Measurements from ENCODE around the gene KIF5C.

The KIF5C gene

GRCh38 chr2:148998165-148998830, 123.3 kb downstream of the KIF5C start:
- DNase-seq = no peak

GRCh38 chr2:148998831-148999200, 123.8 kb downstream of the KIF5C start:
- DNase-seq = no peak

GRCh38 chr2:148999451-148999921, 124.5 kb downstream of the KIF5C start:
- no peak for DNase-seq

GRCh38 chr2:149000158-149000938, 125.3 kb downstream of the KIF5C start:
- no peak for DNase-seq

- no peak for DNase-seq
These were observed 126.5 kb downstream of the KIF5C start for GRCh38 chr2:149001496-149001895.

- DNase-seq = no peak
These were observed 127.4 kb downstream of the KIF5C start for GRCh38 chr2:149002378-149002890.

GRCh38 chr2:149002891-149003740, 128.1 kb downstream of the KIF5C start:
- DNase-seq = no peak

- DNase-seq = no peak
These were observed 129.8 kb downstream of the KIF5C start for GRCh38 chr2:149004836-149005235.

- DNase-seq = no peak
These were observed 130.5 kb downstream of the KIF5C start for GRCh38 chr2:149005471-149006077.

- DNase-seq = no peak
These were observed 132.0 kb downstream of the KIF5C start for GRCh38 chr2:149006883-149007543.

- DNase-seq = no peak
These were observed 133.4 kb downstream of the KIF5C start for GRCh38 chr2:149008381-149008780.

GRCh38 chr2:149009576-149010461, 134.8 kb downstream of the KIF5C start:
- no peak for DNase-seq

- DNase-seq = no peak
These were observed 137.5 kb downstream of the KIF5C start for GRCh38 chr2:149012545-149012944.

- no peak for DNase-seq
These were observed 140.5 kb downstream of the KIF5C start for GRCh38 chr2:149015501-149015900.

- DNase-seq = no peak
These were observed 141.0 kb downstream of the KIF5C start for GRCh38 chr2:149015926-149016563.

GRCh38 chr2:149017116-149017985, 142.3 kb downstream of the KIF5C start:
- peak; percentile 2 to 29 for DNase-seq

GRCh38 chr2:149018981-149019380, 144.0 kb downstream of the KIF5C start:
- no peak for DNase-seq

- DNase-seq = no peak
These were observed 144.7 kb downstream of the KIF5C start for GRCh38 chr2:149019768-149020167.

GRCh38 chr2:149020432-149020851, 145.4 kb downstream of the KIF5C start:
- no peak for DNase-seq
